ENCODE data around the gene SLC26A6.

DNA sequence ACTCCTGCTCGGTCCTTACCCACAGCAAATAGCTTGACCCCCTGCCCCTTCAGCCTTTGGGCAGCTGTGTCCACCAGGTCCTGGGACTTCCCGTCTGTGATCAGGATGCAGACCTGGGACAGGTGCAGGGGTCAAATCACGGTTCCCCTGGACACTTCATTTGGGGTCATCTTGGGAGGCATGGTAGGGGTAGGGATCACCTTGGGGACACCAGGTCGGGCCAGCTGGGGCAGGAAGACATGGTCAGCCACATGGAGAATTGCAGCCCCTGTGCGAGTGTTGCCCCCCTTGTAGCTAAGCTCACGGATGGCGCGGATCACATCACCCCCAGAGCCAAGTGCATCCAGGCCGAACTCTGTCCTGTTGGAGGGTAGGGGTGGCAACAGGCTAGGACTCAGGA is 41.9 kb downstream of the SLC26A6 start:
- TF ChIP-seq, protein P1, sequence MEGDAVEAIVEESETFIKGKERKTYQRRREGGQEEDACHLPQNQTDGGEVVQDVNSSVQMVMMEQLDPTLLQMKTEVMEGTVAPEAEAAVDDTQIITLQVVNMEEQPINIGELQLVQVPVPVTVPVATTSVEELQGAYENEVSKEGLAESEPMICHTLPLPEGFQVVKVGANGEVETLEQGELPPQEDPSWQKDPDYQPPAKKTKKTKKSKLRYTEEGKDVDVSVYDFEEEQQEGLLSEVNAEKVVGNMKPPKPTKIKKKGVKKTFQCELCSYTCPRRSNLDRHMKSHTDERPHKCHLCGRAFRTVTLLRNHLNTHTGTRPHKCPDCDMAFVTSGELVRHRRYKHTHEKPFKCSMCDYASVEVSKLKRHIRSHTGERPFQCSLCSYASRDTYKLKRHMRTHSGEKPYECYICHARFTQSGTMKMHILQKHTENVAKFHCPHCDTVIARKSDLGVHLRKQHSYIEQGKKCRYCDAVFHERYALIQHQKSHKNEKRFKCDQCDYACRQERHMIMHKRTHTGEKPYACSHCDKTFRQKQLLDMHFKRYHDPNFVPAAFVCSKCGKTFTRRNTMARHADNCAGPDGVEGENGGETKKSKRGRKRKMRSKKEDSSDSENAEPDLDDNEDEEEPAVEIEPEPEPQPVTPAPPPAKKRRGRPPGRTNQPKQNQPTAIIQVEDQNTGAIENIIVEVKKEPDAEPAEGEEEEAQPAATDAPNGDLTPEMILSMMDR (IDR thresholded peaks at IDR 0.05; ENCODE audit: insufficient read depth, low read length) = no peak
- TF ChIP-seq POLR2AphosphoS5 (IDR thresholded peaks at IDR 0.05; ENCODE audit: low read depth) = no peak
- TF ChIP-seq, protein P2, sequence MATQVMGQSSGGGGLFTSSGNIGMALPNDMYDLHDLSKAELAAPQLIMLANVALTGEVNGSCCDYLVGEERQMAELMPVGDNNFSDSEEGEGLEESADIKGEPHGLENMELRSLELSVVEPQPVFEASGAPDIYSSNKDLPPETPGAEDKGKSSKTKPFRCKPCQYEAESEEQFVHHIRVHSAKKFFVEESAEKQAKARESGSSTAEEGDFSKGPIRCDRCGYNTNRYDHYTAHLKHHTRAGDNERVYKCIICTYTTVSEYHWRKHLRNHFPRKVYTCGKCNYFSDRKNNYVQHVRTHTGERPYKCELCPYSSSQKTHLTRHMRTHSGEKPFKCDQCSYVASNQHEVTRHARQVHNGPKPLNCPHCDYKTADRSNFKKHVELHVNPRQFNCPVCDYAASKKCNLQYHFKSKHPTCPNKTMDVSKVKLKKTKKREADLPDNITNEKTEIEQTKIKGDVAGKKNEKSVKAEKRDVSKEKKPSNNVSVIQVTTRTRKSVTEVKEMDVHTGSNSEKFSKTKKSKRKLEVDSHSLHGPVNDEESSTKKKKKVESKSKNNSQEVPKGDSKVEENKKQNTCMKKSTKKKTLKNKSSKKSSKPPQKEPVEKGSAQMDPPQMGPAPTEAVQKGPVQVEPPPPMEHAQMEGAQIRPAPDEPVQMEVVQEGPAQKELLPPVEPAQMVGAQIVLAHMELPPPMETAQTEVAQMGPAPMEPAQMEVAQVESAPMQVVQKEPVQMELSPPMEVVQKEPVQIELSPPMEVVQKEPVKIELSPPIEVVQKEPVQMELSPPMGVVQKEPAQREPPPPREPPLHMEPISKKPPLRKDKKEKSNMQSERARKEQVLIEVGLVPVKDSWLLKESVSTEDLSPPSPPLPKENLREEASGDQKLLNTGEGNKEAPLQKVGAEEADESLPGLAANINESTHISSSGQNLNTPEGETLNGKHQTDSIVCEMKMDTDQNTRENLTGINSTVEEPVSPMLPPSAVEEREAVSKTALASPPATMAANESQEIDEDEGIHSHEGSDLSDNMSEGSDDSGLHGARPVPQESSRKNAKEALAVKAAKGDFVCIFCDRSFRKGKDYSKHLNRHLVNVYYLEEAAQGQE (IDR thresholded peaks at IDR 0.05; ENCODE audit: insufficient replicate concordance, low read depth) = no peak
- no peak for TF ChIP-seq GABPA (IDR thresholded peaks at IDR 0.05; ENCODE audit: low read depth)
- TF ChIP-seq SPI1 (IDR thresholded peaks at IDR 0.05; ENCODE audit: borderline replicate concordance, low read depth) = no peak
